Astrocyte of the cerebellum (primary cell): Measurements from ENCODE around the gene TBC1D17.

ENCODE experiments used
- DNase-seq: peaks from one replicate; pipeline ENCODE4 v3.0.0-alpha.2; 2011; ENCODE audit warnings: low read depth
- H3K4me3 ChIP-seq: 2 replicates; pipeline ENCODE4 v1.5.1; 2011; ENCODE audit warnings: mild to moderate bottlenecking, low read depth, low read length, moderate library complexity
- CTCF ChIP-seq: IDR thresholded peaks from 2 replicates; pipeline ENCODE4 v1.5.1; 2012; ENCODE audit warnings: low read length, low read depth, moderate library complexity, mild to moderate bottlenecking; ENCODE audit errors: missing control alignments
- in situ Hi-C: cut with HindIII; loops from 2 replicates; pipeline ENCODE4 v1.10.0; 2017; ENCODE audit warnings: low sequenced_read_pairs

TBC1D17 gene

GRCh38 chr19:49851456-49852259 is 25.8 kb upstream of the TBC1D17 start:
- TF ChIP-seq CTCF, result no peak
- no peak for DNase-seq
- in situ Hi-C loops, result no loop called here
- peak overlapping the region; percentile 82 for H3K4me3 ChIP-seq

GRCh38 chr19:49852631-49853126 is 24.8 kb upstream of the TBC1D17 start:
- H3K4me3 ChIP-seq, result peak overlapping the region; percentile 82
- DNase-seq, result no peak
- TF ChIP-seq CTCF, result no peak
- in situ Hi-C loops, result no loop called here

- no peak for TF ChIP-seq CTCF
- no peak for DNase-seq
- H3K4me3 ChIP-seq, result no peak overlapping the region
- in situ Hi-C loops, result no loop called here
These were observed 23.6 kb upstream of the TBC1D17 start for GRCh38 chr19:49853852-49854377.

- no peak overlapping the region for H3K4me3 ChIP-seq
- DNase-seq, result no peak
- in situ Hi-C loops, result no loop called here
These were observed 22.9 kb upstream of the TBC1D17 start for GRCh38 chr19:49854378-49855263.

GRCh38 chr19:49855277-49855675 is 22.2 kb upstream of the TBC1D17 start:
- no peak overlapping the region for H3K4me3 ChIP-seq
- no peak for DNase-seq
- no peak for TF ChIP-seq CTCF
- in situ Hi-C loops, result no loop called here

More at GRCh38 chr19:49854378-49855263, 22.9 kb upstream of the TBC1D17 start:
- TF ChIP-seq CTCF, result no peak
